Activated CD8-positive, alpha-beta memory T cell treated with anti-CD3 and anti-CD28 coated beads, Interleukin-2, amount 10 ng/mL, durations not matched to agents 7 days and 5 days (primary cell): Measurements from ENCODE around the gene TFEB. TPM values are rescaled to one million over a fixed set of nuclear protein-coding genes. Genes with fewer than 3 reads are reported as not detected.

Experiments
- ATAC-seq: fragments of 150-1000 bp; cut with Tn5 transposase; one replicate; pipeline ENCODE4 v1.10.0; 2021; ENCODE audit warnings: moderate library complexity
- CTCF ChIA-PET: fragments of 350-600 bp; sonication (Branson Sonifier 250); formaldehyde crosslinking; loops from one replicate; lab custom pipeline; 2021; ENCODE audit warnings: antibody characterized with exemption; lab: Charles Lee
- DNase-seq: peaks from one replicate; pipeline ENCODE4 v3.0.0-alpha.2; 2020
- H3K27ac Mint-ChIP-seq: one replicate; pipeline ENCODE4 v1.8.0; 2021; ENCODE audit warnings: mild to moderate bottlenecking, mixed read lengths
- H3K27me3 Mint-ChIP-seq: one replicate; pipeline ENCODE4 v1.8.0; 2021; ENCODE audit warnings: mixed read lengths
- H3K36me3 Mint-ChIP-seq: one replicate; pipeline ENCODE4 v1.8.0; 2021; ENCODE audit warnings: mild to moderate bottlenecking, mixed read lengths
- H3K4me1 Mint-ChIP-seq: one replicate; pipeline ENCODE4 v1.8.0; 2021; ENCODE audit warnings: mixed read lengths
- H3K4me3 Mint-ChIP-seq: one replicate; pipeline ENCODE4 v1.8.0; 2021; ENCODE audit warnings: mild to moderate bottlenecking, moderate library complexity, mixed read lengths
- H3K9me3 Mint-ChIP-seq: one replicate; pipeline ENCODE4 v1.8.0; 2022; ENCODE audit warnings: low read depth, mixed read lengths
- total RNA-seq, 2 experiments: library from RNA; stranded (reverse); gene quantifications; one replicate each; pipeline ENCODE4 v1.2.3, GENCODE V29; 2021

The TFEB gene
- total RNA-seq, 2 experiments from 2014 or later: 14.5 to 15.8 TPM

GRCh38 chr6:41643899-41644269 is 91.5 kb downstream of the TFEB start:
- ATAC-seq (no peak), DNase-seq (no peak)
- Mint-ChIP-seq H3K36me3 (no peaks in the 10 kb centered on the region), H3K27me3 (peaks cover 41% of the 10 kb centered on the region), H3K4me3 (no peak overlapping the region), H3K4me1 (no peaks in the 10 kb centered on the region), H3K9me3 (no peaks in the 10 kb centered on the region), H3K27ac (no peak overlapping the region)
- CTCF ChIA-PET: no interaction called here

GRCh38 chr6:41642960-41643898 is 92.2 kb downstream of the TFEB start:
- H3K4me1 Mint-ChIP-seq: no peaks in the 10 kb centered on the region
- DNase-seq (no peak), ATAC-seq (no peak)
- H3K9me3 Mint-ChIP-seq: no peaks in the 10 kb centered on the region
- peaks cover 43% of the 10 kb centered on the region for H3K27me3 Mint-ChIP-seq
- H3K36me3 Mint-ChIP-seq: no peaks in the 10 kb centered on the region
- CTCF ChIA-PET: no interaction called here
- H3K4me3 Mint-ChIP-seq: no peak overlapping the region
- no peak overlapping the region for H3K27ac Mint-ChIP-seq

- ATAC-seq (no peak), DNase-seq (no peak)
- Mint-ChIP-seq H3K36me3 (no peaks in the 10 kb centered on the region), H3K27me3 (peaks cover 49% of the 10 kb centered on the region), H3K9me3 (no peaks in the 10 kb centered on the region), H3K4me1 (peaks cover 3% of the 10 kb centered on the region), H3K4me3 (no peak overlapping the region), H3K27ac (no peak overlapping the region)
- CTCF ChIA-PET: no interaction called here
Measured at GRCh38 chr6:41642090-41642959, 93.1 kb downstream of the TFEB start.

GRCh38 chr6:41641352-41641925 is 94.0 kb downstream of the TFEB start:
- Mint-ChIP-seq H3K27me3 (peaks cover 52% of the 10 kb centered on the region), H3K27ac (no peak overlapping the region), H3K4me1 (peaks cover 3% of the 10 kb centered on the region), H3K4me3 (no peak overlapping the region), H3K36me3 (no peaks in the 10 kb centered on the region), H3K9me3 (no peaks in the 10 kb centered on the region)
- no peak for ATAC-seq
- DNase-seq: no peak
- CTCF ChIA-PET: no interaction called here

GRCh38 chr6:41640426-41640825 is 95.0 kb downstream of the TFEB start:
- H3K4me3 Mint-ChIP-seq: no peak overlapping the region
- DNase-seq (no peak), ATAC-seq (no peak)
- CTCF ChIA-PET: no interaction called here
- no peaks in the 10 kb centered on the region for H3K9me3 Mint-ChIP-seq
- peaks cover 3% of the 10 kb centered on the region for H3K4me1 Mint-ChIP-seq
- H3K36me3 Mint-ChIP-seq: no peaks in the 10 kb centered on the region
- no peak overlapping the region for H3K27ac Mint-ChIP-seq
- peaks cover 58% of the 10 kb centered on the region for H3K27me3 Mint-ChIP-seq

GRCh38 chr6:41639809-41640371 is 95.5 kb downstream of the TFEB start:
- ATAC-seq: no peak
- CTCF ChIA-PET: no interaction called here
- H3K36me3 Mint-ChIP-seq: no peaks in the 10 kb centered on the region
- H3K27me3 Mint-ChIP-seq: peaks cover 62% of the 10 kb centered on the region
- no peak overlapping the region for H3K4me3 Mint-ChIP-seq
- H3K4me1 Mint-ChIP-seq: peaks cover 3% of the 10 kb centered on the region
- DNase-seq: no peak
- H3K27ac Mint-ChIP-seq: no peak overlapping the region
- no peaks in the 10 kb centered on the region for H3K9me3 Mint-ChIP-seq

GRCh38 chr6:41638935-41639808 is 96.2 kb downstream of the TFEB start:
- no peak for ATAC-seq
- H3K4me3 Mint-ChIP-seq: no peak overlapping the region
- peaks cover 3% of the 10 kb centered on the region for H3K4me1 Mint-ChIP-seq
- CTCF ChIA-PET: no interaction called here
- DNase-seq: no peak
- H3K27ac Mint-ChIP-seq: no peak overlapping the region
- no peaks in the 10 kb centered on the region for H3K36me3 Mint-ChIP-seq
- no peaks in the 10 kb centered on the region for H3K9me3 Mint-ChIP-seq
- peaks cover 62% of the 10 kb centered on the region for H3K27me3 Mint-ChIP-seq

GRCh38 chr6:41638002-41638934 is 97.1 kb downstream of the TFEB start, which contains the start of gene MDFI:
MDFI (plus strand) TSS chr6:41638468; CDS start chr6:41638750, 282 bp downstream.
- Mint-ChIP-seq H3K4me1 (peaks cover 3% of the 10 kb centered on the region), H3K27me3 (peaks cover 69% of the 10 kb centered on the region), H3K27ac (no peak within 1 kb of the TSS), H3K9me3 (no peaks in the 10 kb centered on the region), H3K36me3 (no peaks in the 10 kb centered on the region), H3K4me3 (no peak within 1 kb of the TSS)
- DNase-seq (no peak), ATAC-seq (no peak)
- CTCF ChIA-PET: no interaction called here

GRCh38 chr6:41637194-41638001 is 98.0 kb downstream of the TFEB start:
- no peak for ATAC-seq
- peaks cover 75% of the 10 kb centered on the region for H3K27me3 Mint-ChIP-seq
- no peak overlapping the region for H3K4me3 Mint-ChIP-seq
- peaks cover 3% of the 10 kb centered on the region for H3K4me1 Mint-ChIP-seq
- H3K36me3 Mint-ChIP-seq: no peaks in the 10 kb centered on the region
- H3K27ac Mint-ChIP-seq: no peak overlapping the region
- no peaks in the 10 kb centered on the region for H3K9me3 Mint-ChIP-seq
- CTCF ChIA-PET: no interaction called here
- DNase-seq: no peak

GRCh38 chr6:41636833-41637193 is 98.6 kb downstream of the TFEB start:
- Mint-ChIP-seq H3K27ac (no peak overlapping the region), H3K36me3 (no peaks in the 10 kb centered on the region), H3K4me3 (no peak overlapping the region), H3K9me3 (no peaks in the 10 kb centered on the region), H3K4me1 (peaks cover 3% of the 10 kb centered on the region), H3K27me3 (peaks cover 75% of the 10 kb centered on the region)
- no peak for ATAC-seq
- CTCF ChIA-PET: no interaction called here
- no peak for DNase-seq

- no peak for DNase-seq
- Mint-ChIP-seq H3K36me3 (no peaks in the 10 kb centered on the region), H3K27me3 (peaks cover 74% of the 10 kb centered on the region), H3K27ac (no peak overlapping the region), H3K4me3 (no peak overlapping the region), H3K4me1 (peaks cover 3% of the 10 kb centered on the region), H3K9me3 (no peaks in the 10 kb centered on the region)
- CTCF ChIA-PET: no interaction called here
- no peak for ATAC-seq
Measured at GRCh38 chr6:41635365-41635764, 100.0 kb downstream of the TFEB start.
